Measurements from ENCODE around the gene UBE3D. TPM values are rescaled to one million over a fixed set of nuclear protein-coding genes. Genes with fewer than 3 reads are reported as not detected.

The UBE3D gene
- total RNA-seq, 1 experiment from 2014 or later: 10.7 TPM

GRCh38 chr6:82866446-82866845, 199.2 kb downstream of the UBE3D start:
- Histone ChIP-seq H4K8ac (replicated peaks; ENCODE audit: insufficient read length, low read depth, low read length) (no peak overlapping the region), H2AK5ac (ENCODE audit: insufficient read length, low read length) (no peak overlapping the region), H2AFZ (ENCODE audit: low read length) (no peak overlapping the region), H3K18ac (ENCODE audit: insufficient read length, low read depth, low read length) (no peak overlapping the region), H3K4ac (ENCODE audit: low read depth, low read length) (no peak overlapping the region), H3K9me3 (ENCODE audit: control insufficient read depth, low read depth, low read length) (no peaks in the 10 kb centered on the region), H2BK120ac (ENCODE audit: low read depth, low read length, poor library complexity, severe bottlenecking) (no peak overlapping the region), H3T11ph (ENCODE audit: low read length) (no peak overlapping the region), H2BK5ac (ENCODE audit: insufficient read length, low read length) (no peak overlapping the region), H4K20me1 (ENCODE audit: control insufficient read depth, insufficient read depth, insufficient read length) (no peaks in the 10 kb centered on the region), H2BK20ac (ENCODE audit: low read depth, low read length, poor library complexity, severe bottlenecking) (no peak overlapping the region), H3K27me3 (ENCODE audit: insufficient read depth, low read length) (no peaks in the 10 kb centered on the region), H3K27ac (ENCODE audit: insufficient read length, low read depth, low read length) (no peak overlapping the region), H3K79me1 (ENCODE audit: insufficient read depth, low read depth, low read length, poor library complexity, severe bottlenecking) (no peaks in the 10 kb centered on the region), H4K91ac (ENCODE audit: insufficient read length, low read depth, low read length) (no peak overlapping the region), H4K5ac (ENCODE audit: insufficient read length, low read depth, low read length) (no peak overlapping the region), H3K23me2 (ENCODE audit: insufficient read length, low read depth, low read length, poor library complexity, severe bottlenecking) (no peaks in the 10 kb centered on the region), H3K56ac (ENCODE audit: insufficient read length, low read depth, low read length) (no peak overlapping the region), H2BK12ac (ENCODE audit: insufficient read length, low read depth, low read length) (no peak overlapping the region), H3K14ac (ENCODE audit: insufficient read depth, low read length) (no peak overlapping the region), H3K4me2 (ENCODE audit: insufficient read depth, insufficient read length, low read length) (no peak overlapping the region), H3K79me2 (ENCODE audit: insufficient read depth, low read length) (no peaks in the 10 kb centered on the region), H3K4me1 (ENCODE audit: insufficient read depth, low read length) (no peaks in the 10 kb centered on the region), H3K23ac (ENCODE audit: insufficient read length, low read depth, low read length) (no peak overlapping the region), H3K9ac (ENCODE audit: extremely low read depth, insufficient read length, low read length) (no peak overlapping the region), H2BK15ac (ENCODE audit: low read depth, low read length) (no peak overlapping the region)
- no peaks in the 10 kb centered on the region; a peak in 1 of 4 replicates for H3K4me1 Mint-ChIP-seq
- WGBS (ENCODE audit: extremely low coverage, insufficient read length, low lambda C conversion rate): no CpG with 5 or more reads among the region's 3 CpGs
- DNase-seq: no peak
- no peak overlapping the region for H3K27ac Mint-ChIP-seq
- no peak for TF ChIP-seq CTCF (conservative IDR thresholded peaks at IDR 0.05)
- H3K9me3 Mint-ChIP-seq: peaks cover 3% of the 10 kb centered on the region in 2 experiments; a peak in 4 of 5 replicates
- no peaks in the 10 kb centered on the region for H3K27me3 Mint-ChIP-seq (ENCODE audit: low read depth)
- H3K4me3 Mint-ChIP-seq: no peak overlapping the region
- H3K36me3 Mint-ChIP-seq (ENCODE audit: insufficient read depth in 1 of 3, low read depth in 3 of 3): no peaks in the 10 kb centered on the region; a peak in 1 of 7 replicates

All from H9 (cell line).